Measurements from ENCODE around the gene ANKRD22. TPM values are rescaled to one million over a fixed set of nuclear protein-coding genes. Genes with fewer than 3 reads are reported as not detected.

ANKRD22 gene
- total RNA-seq, 1 donor from 2014 or later: 1.4 TPM

DNA sequence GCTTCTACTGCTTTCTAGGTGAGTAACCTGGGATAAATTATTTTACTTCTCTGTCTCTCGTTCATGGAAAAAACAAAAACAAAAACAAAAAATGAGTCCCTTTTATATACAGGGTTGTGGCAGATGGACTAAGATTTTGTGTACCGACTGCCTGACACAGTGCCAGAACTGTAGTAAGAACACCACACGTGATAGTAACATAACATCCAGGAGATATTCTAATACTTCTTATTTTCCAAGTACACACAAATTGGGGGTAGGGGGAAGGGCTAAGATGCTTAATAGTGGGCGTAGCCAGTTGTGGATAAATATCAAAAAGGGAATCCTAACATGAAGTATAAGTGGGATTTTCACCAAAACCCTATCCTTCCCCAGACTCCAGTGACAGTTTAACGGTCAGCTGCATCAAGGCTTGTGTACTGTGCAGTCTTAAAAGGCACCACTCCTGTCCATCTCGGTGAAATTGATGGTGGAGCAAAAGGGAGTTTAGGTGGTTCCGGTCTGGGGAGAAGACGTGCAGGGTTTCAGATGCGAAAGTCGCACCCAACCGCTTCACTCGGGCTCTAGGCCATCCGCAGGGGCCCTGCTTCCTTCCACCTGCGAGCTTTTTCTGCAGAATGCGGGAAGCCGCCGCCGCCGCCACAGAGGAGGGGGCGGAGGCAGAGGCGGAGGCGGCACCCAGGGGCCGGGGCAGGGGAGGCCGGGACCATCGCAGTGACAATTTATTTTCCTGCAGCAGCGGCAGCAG is 28.1 kb upstream of the ANKRD22 start, which contains the start of gene STAMBPL1:
TSS of gene STAMBPL1 (plus strand) at position 712 of the 748 bp plus-strand sequence. CDS start 21,464 bp downstream, outside the sequence.
- DNase-seq (ENCODE audit: low spot score): no peak

- no peak for DNase-seq (ENCODE audit: low spot score)
Measured at GRCh38 chr10:88877298-88877697, 25.7 kb upstream of the ANKRD22 start.

DNA sequence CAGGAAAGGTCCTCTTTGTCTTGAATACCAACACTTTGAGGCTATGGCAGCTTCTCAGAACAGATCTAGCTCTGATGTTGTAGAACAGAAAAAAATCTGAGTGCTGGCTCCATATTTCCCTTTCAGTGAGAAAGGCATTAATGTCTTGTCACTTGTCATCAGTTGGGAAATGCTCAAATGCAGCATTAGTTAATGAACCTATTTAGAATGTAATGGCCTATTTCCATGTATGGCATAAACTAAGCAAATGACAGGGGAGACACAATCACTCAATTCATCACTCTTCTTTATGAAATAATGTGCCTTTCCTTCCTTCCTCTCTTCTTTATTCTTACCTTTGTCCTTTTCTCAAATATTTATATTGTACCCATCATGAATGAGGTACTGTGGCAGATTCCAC is 23.4 kb upstream of the ANKRD22 start:
- DNase-seq (ENCODE audit: low spot score): no peak

GRCh38 chr10:88874281-88874680 is 22.6 kb upstream of the ANKRD22 start:
- no peak for DNase-seq (ENCODE audit: low spot score)

- no peak for DNase-seq (ENCODE audit: low spot score)
Measured at GRCh38 chr10:88873757-88874156, 22.1 kb upstream of the ANKRD22 start.

GRCh38 chr10:88870089-88870488 is 18.4 kb upstream of the ANKRD22 start:
- DNase-seq (ENCODE audit: low spot score): no peak

- no peak for DNase-seq (ENCODE audit: low spot score)
Measured at GRCh38 chr10:88866454-88866853, 14.8 kb upstream of the ANKRD22 start.

- DNase-seq (ENCODE audit: low spot score): no peak
Measured at GRCh38 chr10:88865281-88865876, 13.7 kb upstream of the ANKRD22 start.

GRCh38 chr10:88861036-88861435 is 9.4 kb upstream of the ANKRD22 start:
- DNase-seq (ENCODE audit: low spot score): no peak

GRCh38 chr10:88858491-88858890 is 6.8 kb upstream of the ANKRD22 start:
- DNase-seq (ENCODE audit: low spot score): peak; percentile 57

DNA sequence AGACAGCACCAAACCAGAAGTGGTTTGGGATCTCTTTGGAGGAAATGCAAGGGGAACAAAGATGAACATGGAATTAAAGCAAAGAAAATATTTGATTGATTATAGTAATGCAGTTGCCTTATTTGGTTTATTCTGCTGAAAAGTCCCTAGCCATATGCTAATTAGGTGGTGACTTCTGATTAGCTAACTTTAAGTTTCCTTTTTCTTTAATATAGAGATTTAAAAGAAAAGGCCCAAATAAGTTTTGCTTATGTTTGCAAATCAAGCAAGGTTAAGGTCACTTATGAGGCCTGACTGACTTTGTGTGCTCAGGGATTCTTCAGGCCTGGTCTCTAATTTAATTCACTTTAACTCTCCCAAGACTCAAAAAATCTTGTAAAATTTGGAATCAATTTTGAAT is 6.2 kb upstream of the ANKRD22 start:
- no peak for DNase-seq (ENCODE audit: low spot score)

DNA sequence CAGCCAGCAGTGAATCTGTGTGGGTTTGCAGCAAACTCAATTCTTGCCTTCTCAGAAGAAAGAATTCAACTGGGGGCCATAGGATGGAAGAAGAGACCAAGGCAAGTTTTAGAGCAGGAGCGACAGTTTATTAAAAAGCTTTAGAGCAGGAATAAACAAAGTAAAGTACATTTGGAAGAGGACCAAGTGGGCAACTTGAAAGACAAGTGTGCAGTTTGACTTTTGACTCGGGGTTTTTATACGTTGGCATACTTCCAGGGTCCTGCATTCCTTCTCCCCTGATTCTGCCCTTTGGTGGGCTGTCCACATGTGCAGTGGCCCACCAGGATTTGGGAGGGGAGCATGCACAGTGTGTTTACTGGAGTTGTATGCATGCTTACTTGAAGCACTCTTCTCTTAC is 3.0 kb upstream of the ANKRD22 start:
- DNase-seq (ENCODE audit: low spot score): no peak

GRCh38 chr10:88853155-88853881 is 1.7 kb upstream of the ANKRD22 start:
- no peak for DNase-seq (ENCODE audit: low spot score)

GRCh38 chr10:88852327-88852726 is 683 bp upstream of the ANKRD22 start:
- DNase-seq (ENCODE audit: low spot score): no peak

DNA sequence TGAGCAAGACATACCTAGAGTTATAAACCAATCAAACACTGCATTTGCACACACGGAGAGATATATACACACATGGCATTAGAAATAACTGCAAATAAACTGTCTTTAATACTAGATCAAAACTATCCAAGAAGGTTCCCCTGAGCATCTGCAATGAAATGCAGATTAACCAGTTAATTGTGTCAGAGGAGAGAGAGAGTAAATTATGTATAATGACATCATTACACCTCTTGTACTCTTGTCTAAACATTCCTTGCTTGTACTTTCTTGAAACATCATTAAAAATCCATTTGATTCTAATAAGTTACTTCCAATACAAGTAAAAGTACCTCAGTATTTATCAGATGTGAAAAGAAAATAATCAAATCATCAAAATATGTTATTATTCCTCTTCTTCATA is 932 bp downstream of the ANKRD22 start:
- DNase-seq (ENCODE audit: low spot score): no peak

GRCh38 chr10:88849234-88849633 is 2.4 kb downstream of the ANKRD22 start:
- DNase-seq (ENCODE audit: low spot score): no peak

GRCh38 chr10:88848499-88848898 is 3.1 kb downstream of the ANKRD22 start:
- DNase-seq (ENCODE audit: low spot score): peak; percentile 45

- no peak for DNase-seq (ENCODE audit: low spot score)
Measured at GRCh38 chr10:88843171-88843570, 8.5 kb downstream of the ANKRD22 start.

- no peak for DNase-seq (ENCODE audit: low spot score)
Measured at GRCh38 chr10:88841316-88842111, 10.1 kb downstream of the ANKRD22 start.

- no peak for DNase-seq (ENCODE audit: low spot score)
Measured at GRCh38 chr10:88840881-88841280, 10.8 kb downstream of the ANKRD22 start.

DNA sequence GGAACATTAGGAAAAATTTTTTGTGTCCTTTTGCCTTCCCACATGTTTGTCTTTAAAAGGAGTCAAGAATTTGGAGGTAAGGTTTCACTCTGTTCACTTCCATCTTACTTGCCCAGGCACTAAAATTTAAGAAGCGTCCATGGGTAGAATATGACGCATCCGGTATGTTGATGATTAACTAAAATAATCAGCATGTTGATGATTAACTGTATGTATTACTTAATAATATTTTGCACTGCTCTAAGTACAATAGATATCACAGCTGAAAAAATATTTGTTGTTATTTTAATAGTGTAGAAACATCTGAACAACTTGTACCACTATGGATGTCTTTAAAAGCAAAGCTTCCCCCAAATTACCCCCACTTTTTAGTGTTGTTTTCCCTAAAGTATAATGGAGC is 11.5 kb downstream of the ANKRD22 start:
- no peak for DNase-seq (ENCODE audit: low spot score)

Data from umbilical cord (tissue), 2 donors.